Mammary epithelial cell (primary cell): ENCODE measurements around the gene EXOC6B.

Source experiments
- EZH2 ChIP-seq: IDR thresholded peaks from 2 replicates; pipeline ENCODE4 v1.6.1; 2012; ENCODE audit warnings: low read length, inconsistent platforms, borderline replicate concordance
- TF ChIP-seq, protein P1 (sequence below), 2 donors: IDR thresholded peaks in 1 of 2; conservative IDR thresholded peaks in 1 of 2; 2 replicates each; pipeline ENCODE4 v1.5.1; 2011 to 2012; ENCODE audit warnings: inconsistent platforms in 2 of 2, low read length in 2 of 2, mild to moderate bottlenecking in 2 of 2, control low read depth in 1 of 2, low read depth in 1 of 2; ENCODE audit not compliant: insufficient read depth in 1 of 2; ENCODE audit errors: extremely low read depth in 1 of 2

DNA sequence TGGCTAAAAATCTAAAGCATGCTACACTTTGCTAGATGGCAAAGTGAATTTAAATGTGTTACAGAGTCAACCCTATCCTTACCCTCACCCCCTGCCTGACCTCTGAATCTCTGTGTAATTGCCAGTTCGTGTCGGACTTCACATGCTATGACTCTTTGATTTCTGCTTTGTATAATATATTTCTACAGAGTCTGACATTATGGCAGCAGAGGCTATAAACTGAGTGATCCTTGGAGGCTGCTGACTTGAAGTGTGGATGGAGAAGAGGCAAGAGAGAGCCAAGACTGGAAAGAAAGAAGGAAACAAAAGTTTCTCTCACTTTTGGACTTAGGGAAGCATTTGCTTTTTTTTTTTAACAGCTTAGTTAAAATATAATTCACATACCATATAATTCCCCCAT lies 588.3 kb downstream of the EXOC6B start:
- TF ChIP-seq, protein P1, sequence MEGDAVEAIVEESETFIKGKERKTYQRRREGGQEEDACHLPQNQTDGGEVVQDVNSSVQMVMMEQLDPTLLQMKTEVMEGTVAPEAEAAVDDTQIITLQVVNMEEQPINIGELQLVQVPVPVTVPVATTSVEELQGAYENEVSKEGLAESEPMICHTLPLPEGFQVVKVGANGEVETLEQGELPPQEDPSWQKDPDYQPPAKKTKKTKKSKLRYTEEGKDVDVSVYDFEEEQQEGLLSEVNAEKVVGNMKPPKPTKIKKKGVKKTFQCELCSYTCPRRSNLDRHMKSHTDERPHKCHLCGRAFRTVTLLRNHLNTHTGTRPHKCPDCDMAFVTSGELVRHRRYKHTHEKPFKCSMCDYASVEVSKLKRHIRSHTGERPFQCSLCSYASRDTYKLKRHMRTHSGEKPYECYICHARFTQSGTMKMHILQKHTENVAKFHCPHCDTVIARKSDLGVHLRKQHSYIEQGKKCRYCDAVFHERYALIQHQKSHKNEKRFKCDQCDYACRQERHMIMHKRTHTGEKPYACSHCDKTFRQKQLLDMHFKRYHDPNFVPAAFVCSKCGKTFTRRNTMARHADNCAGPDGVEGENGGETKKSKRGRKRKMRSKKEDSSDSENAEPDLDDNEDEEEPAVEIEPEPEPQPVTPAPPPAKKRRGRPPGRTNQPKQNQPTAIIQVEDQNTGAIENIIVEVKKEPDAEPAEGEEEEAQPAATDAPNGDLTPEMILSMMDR (conservative IDR thresholded peaks at IDR 0.05 in 1 of 2, IDR thresholded peaks at IDR 0.05 in 1 of 2; ENCODE audit: extremely low read depth in 1 of 2, insufficient read depth in 1 of 2, low read depth in 1 of 2, low read length in 2 of 2), result no peak
- TF ChIP-seq EZH2, result no peak
